ENCODE measurements around the gene MYL7. TPM values are rescaled to one million over a fixed set of nuclear protein-coding genes. Genes with fewer than 3 reads are reported as not detected.

Gene MYL7
- total and polyA plus RNA-seq, 9 of the 15 experiments (the other 6 are each of a cell fraction or from before 2014, with no cell fraction given), result not detected

DNA sequence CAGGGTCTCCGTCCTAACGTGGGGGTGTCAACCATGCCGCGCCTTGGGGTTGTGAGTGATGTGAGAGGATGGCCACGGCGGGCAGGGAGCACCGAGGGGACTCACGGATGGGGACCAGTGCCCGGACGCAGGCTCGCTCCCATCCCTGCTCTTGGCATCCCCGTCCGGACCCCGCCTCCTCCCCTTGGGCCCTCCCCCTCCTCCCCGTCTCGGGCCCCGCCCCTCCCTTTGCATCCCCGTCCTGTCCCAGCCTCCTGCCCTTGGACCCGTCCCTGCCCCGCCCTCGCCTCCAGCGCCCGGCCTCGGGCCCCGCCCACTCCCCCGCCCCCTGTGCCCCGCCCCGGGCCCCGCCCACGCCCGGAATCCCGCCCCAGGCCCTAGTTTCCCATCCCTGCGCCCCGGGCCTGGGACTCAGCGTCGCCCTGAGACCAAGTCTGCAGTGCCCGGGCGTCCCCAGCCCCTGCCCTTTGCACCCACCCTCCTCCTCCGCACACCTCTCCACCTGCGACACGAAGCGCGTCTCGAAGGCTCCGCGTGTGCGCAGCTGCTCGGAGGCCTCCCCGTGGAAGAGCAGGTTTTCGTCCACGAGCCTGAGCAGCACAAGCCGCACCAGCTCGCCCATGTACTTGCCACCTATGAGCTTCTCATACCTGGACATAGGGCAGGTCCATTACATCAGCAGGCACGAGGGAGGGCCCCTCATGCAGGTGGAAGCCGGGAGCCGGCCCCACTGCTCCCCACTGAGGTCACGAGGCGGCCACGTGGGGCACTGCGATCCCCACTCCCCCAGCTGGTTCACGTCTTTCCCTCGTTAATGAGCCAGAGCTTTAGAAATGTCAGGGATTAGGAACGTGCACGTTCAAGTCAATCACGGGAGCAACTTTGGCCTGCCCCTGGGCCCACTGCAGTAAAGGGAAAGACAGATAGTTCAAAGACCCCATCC lies 5.1 kb upstream of the MYL7 start (continued):
- TF ChIP-seq ZBTB17 (CRISPR knock-in tag; IDR thresholded peaks at IDR 0.05), result 0 out of 2 replicates have a peak, but pooled peaks have one; percentile 51
- no peak for TF ChIP-seq SMC3 (conservative IDR thresholded peaks at IDR 0.05; ENCODE audit: insufficient read depth, low read depth, low read length)
- peak in 1 of 2 experiments; percentile 71; a peak in 2 of 4 replicates for TF ChIP-seq MAZ (CRISPR knock-in tag; conservative IDR thresholded peaks at IDR 0.05 in 1 of 2, IDR thresholded peaks at IDR 0.05 in 1 of 2)
- TF ChIP-seq ILF3 (IDR thresholded peaks at IDR 0.05; ENCODE audit: borderline replicate concordance), result no peak
- TF ChIP-seq ZNF224 (CRISPR knock-in tag; IDR thresholded peaks at IDR 0.05), result 0 out of 2 replicates have a peak, but pooled peaks have one; percentile 64
- no peak for TF ChIP-seq THAP7 (CRISPR knock-in tag; IDR thresholded peaks at IDR 0.05)
- TF ChIP-seq NFXL1 (CRISPR knock-in tag; IDR thresholded peaks at IDR 0.05), result no peak
- no peak for TF ChIP-seq ZNF583 (CRISPR knock-in tag; IDR thresholded peaks at IDR 0.05)
- TF ChIP-seq RUNX1 (IDR thresholded peaks at IDR 0.05; ENCODE audit: low read depth), result no peak
- TF ChIP-seq, protein P1, sequence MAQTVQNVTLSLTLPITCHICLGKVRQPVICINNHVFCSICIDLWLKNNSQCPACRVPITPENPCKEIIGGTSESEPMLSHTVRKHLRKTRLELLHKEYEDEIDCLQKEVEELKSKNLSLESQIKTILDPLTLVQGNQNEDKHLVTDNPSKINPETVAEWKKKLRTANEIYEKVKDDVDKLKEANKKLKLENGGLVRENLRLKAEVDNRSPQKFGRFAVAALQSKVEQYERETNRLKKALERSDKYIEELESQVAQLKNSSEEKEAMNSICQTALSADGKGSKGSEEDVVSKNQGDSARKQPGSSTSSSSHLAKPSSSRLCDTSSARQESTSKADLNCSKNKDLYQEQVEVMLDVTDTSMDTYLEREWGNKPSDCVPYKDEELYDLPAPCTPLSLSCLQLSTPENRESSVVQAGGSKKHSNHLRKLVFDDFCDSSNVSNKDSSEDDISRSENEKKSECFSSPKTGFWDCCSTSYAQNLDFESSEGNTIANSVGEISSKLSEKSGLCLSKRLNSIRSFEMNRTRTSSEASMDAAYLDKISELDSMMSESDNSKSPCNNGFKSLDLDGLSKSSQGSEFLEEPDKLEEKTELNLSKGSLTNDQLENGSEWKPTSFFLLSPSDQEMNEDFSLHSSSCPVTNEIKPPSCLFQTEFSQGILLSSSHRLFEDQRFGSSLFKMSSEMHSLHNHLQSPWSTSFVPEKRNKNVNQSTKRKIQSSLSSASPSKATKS (CRISPR knock-in tag; IDR thresholded peaks at IDR 0.05), result no peak
- TF ChIP-seq NFE2L1 (tag; IDR thresholded peaks at IDR 0.05; ENCODE audit: borderline replicate concordance, low read depth), result no peak
- TF ChIP-seq, protein P2, sequence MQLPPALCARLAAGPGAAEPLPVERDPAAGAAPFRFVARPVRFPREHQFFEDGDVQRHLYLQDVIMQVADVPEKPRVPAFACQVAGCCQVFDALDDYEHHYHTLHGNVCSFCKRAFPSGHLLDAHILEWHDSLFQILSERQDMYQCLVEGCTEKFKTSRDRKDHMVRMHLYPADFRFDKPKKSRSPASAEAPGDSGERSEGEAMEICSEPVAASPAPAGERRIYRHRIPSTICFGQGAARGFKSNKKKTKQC (CRISPR knock-in tag; IDR thresholded peaks at IDR 0.05), result peak; percentile 31; the same call in 1 of the 2 replicates
- TF ChIP-seq RB1 (IDR thresholded peaks at IDR 0.05; ENCODE audit: low read depth), result no peak
- TF ChIP-seq MECOM (CRISPR knock-in tag; IDR thresholded peaks at IDR 0.05), result no peak
- peak; percentile 70 for TF ChIP-seq RBFOX2 (IDR thresholded peaks at IDR 0.05; ENCODE audit: low read depth, low read length)
- TF ChIP-seq TEAD4 (IDR thresholded peaks at IDR 0.05; ENCODE audit: low read length), result 0 out of 2 replicates have a peak, but pooled peaks have one; percentile 5
- no peak for TF ChIP-seq TEAD4 (CRISPR knock-in tag; IDR thresholded peaks at IDR 0.05; ENCODE audit: borderline replicate concordance)
- TF ChIP-seq ZKSCAN3 (CRISPR knock-in tag; IDR thresholded peaks at IDR 0.05), result no peak
- peak; percentile 63; the same call in 1 of the 2 replicates for TF ChIP-seq PHF8 (IDR thresholded peaks at IDR 0.05; ENCODE audit: borderline replicate concordance, low read length)
- peak; percentile 46 for TF ChIP-seq EGR1 (conservative IDR thresholded peaks at IDR 0.05)
- TF ChIP-seq, protein P3, sequence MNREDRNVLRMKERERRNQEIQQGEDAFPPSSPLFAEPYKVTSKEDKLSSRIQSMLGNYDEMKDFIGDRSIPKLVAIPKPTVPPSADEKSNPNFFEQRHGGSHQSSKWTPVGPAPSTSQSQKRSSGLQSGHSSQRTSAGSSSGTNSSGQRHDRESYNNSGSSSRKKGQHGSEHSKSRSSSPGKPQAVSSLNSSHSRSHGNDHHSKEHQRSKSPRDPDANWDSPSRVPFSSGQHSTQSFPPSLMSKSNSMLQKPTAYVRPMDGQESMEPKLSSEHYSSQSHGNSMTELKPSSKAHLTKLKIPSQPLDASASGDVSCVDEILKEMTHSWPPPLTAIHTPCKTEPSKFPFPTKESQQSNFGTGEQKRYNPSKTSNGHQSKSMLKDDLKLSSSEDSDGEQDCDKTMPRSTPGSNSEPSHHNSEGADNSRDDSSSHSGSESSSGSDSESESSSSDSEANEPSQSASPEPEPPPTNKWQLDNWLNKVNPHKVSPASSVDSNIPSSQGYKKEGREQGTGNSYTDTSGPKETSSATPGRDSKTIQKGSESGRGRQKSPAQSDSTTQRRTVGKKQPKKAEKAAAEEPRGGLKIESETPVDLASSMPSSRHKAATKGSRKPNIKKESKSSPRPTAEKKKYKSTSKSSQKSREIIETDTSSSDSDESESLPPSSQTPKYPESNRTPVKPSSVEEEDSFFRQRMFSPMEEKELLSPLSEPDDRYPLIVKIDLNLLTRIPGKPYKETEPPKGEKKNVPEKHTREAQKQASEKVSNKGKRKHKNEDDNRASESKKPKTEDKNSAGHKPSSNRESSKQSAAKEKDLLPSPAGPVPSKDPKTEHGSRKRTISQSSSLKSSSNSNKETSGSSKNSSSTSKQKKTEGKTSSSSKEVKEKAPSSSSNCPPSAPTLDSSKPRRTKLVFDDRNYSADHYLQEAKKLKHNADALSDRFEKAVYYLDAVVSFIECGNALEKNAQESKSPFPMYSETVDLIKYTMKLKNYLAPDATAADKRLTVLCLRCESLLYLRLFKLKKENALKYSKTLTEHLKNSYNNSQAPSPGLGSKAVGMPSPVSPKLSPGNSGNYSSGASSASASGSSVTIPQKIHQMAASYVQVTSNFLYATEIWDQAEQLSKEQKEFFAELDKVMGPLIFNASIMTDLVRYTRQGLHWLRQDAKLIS (CRISPR knock-in tag; IDR thresholded peaks at IDR 0.05), result no peak
